Stimulated activated CD8-positive, alpha-beta memory T cell treated with anti-CD3 and anti-CD28 coated beads, Interleukin-7, amount 100 ng/mL, for 48 hours (primary cell): ENCODE data around the gene ANKRD13D.

Source experiments
- DNase-seq, 2 donors: peaks; one replicate each; pipeline ENCODE4 v3.0.0-alpha.2; 2020; ENCODE audit warnings: low read depth in 1 of 2; ENCODE audit errors: extremely low read depth in 1 of 2

Gene ANKRD13D

DNA sequence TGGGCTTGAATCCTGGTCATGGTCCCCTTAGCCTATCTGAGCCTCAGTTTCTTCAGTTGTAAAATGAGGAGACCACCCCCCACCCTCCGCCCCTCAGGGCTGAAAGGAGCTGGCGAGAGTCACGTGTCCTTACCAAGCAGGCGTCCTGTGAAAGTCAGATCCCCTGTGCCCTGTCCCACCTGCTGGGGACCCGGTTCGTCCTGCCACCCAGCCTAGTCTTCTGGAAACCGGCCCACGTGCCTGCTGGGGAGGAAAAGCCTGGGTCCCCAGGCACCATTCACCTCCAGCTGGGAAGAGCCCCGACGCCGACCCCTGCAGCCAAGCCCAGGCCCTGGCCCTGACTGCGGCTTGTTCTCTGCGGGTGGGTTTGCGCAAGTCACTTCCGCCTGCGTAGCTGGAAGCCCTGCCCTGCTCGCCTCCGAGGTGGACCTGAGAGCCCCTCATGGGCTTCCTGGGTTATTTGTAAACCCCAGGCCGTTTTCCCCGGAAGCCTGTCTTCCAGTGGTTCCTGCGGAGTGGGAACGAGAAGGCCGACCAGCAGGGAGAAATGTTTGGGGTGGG is 13.5 kb downstream of the ANKRD13D start:
- DNase-seq = no peak

DNA sequence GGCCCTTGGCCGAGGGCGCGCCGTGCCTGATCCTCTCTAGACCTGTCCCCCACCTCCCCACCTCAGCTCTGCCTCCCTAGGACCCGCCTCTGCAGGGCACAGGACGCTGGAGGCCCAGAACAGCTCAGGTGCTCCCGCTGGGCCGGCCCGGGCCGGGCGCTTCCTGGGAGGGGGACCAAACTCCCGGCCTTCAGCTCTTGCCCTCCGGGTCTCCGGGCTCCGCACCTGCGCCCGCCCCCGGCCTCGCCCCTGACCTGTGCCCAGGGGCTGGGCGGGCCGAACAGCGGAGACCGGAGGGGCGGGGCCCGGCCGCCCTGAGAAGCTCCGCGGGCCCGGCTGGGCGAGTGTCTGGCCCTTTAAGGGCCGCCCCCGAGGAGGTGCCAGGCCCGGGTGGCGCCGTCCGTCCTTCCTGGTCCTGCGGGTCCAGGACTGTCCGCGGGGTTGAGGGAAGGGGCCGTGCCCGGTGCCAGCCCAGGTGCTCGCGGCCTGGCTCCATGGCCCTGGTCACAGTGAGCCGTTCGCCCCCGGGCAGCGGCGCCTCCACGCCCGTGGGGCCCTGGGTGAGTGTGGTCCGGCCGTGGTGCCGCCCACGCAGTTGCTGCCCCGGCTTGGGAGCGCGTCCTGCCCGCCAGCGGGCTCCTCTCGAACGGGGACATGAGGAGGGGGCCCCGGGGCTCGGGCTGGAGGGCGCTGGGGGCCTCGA is 14.2 kb downstream of the ANKRD13D start, which contains the start of gene SSH3:
Gene SSH3 (plus strand): TSS at position 399 of the 703 bp plus-strand sequence. CDS start 96 bp downstream, at position 495.
- DNase-seq = no peak

DNA sequence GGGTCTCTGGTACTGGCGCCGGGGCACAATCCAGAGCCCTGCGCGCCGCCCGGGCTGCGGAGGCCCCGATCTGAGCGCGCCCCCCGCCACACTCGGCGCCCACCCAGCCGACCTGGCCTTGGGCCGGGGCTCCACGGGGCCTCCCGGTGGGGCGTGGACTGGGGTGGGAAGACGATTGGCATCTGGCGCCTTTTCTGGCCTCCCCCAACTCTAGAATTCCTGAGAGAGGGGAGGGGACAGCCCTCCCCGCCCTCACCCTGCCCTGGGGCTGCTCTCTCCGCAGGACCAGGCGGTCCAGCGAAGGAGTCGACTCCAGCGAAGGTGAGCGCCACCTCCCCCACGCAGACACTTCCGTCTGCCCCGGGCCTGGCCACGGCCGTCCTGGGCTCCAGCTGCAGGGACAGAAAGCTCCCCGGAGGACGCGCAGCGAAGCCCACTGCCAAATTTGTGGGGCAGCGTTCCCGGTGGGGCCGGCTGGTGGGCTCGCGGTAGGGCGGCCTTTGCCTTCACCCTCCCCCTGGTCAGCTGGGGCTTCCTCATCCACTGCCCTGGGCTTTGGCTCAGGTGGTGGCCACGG is 14.8 kb downstream of the ANKRD13D start:
- no peak for DNase-seq

DNA sequence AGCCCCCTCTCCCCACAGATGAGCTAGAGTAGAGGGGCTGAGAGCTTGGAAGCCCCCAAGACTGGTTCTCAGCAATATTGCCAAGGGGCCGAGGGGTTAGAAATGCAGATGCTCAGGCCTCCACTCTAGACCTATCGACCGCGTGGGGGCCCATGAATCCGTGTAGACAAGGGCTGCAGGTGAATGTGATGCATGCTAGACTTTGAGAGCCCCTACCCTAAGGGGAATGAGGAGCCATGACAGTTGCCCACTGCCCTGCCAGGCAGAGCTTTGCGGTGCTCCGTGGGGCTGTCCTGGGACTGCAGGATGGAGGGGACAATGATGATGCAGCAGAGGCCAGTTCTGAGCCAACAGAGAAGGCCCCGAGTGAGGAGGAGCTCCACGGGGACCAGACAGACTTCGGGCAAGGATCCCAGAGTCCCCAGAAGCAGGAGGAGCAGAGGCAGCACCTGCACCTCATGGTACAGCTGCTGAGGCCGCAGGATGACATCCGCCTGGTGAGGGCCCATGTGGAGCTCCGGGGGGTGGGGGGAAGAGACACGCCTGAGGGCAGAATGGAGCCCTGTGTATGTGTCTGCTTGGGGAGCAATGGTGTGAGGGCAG is 15.5 kb downstream of the ANKRD13D start:
- DNase-seq = no peak

DNA sequence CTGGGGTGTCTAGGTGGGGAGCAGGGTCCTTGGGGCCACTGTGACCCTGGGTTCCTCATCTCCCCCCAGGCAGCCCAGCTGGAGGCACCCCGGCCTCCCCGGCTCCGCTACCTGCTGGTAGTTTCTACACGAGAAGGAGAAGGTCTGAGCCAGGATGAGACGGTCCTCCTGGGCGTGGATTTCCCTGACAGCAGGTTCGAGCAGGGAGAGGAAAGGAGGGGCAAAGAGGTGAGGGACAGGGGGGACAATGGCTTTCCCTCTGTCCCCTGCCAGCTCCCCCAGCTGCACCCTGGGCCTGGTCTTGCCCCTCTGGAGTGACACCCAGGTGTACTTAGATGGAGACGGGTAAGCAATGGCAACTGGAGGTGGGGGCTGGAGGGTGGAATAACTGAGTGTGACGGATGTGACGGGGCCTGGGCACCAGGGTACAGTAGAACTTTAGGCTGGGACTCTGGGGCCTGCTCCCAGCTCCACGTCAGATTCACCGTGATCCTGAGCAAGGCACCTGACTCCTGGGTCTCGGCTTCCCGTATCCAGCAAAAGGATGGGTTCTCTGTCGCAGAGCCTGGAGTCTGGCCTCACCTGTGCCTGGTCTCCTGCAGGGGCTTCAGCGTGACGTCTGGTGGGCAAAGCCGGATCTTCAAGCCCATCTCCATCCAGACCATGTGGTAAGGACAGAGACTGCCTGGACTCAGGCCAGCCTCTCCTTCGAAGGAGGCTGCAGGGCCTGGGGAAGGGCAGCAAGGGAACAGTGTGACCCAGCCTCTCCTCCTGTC is 17.9 kb downstream of the ANKRD13D start:
- no peak for DNase-seq

DNA sequence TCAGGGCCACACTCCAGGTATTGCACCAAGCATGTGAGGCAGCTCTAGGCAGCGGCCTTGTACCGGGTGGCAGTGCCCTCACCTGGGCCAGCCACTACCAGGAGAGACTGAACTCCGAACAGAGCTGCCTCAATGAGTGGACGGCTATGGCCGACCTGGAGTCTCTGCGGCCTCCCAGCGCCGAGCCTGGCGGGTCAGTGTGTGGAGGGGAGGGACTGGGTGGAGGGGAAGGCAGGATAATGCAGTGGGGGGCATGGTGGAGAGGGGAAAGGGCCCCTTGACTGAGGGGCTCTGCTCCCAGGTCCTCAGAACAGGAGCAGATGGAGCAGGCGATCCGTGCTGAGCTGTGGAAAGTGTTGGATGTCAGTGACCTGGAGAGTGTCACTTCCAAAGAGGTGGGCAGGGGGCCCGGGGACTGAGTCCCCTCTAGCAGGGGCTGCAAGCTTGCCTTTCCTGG is 18.5 kb downstream of the ANKRD13D start:
- no peak for DNase-seq

DNA sequence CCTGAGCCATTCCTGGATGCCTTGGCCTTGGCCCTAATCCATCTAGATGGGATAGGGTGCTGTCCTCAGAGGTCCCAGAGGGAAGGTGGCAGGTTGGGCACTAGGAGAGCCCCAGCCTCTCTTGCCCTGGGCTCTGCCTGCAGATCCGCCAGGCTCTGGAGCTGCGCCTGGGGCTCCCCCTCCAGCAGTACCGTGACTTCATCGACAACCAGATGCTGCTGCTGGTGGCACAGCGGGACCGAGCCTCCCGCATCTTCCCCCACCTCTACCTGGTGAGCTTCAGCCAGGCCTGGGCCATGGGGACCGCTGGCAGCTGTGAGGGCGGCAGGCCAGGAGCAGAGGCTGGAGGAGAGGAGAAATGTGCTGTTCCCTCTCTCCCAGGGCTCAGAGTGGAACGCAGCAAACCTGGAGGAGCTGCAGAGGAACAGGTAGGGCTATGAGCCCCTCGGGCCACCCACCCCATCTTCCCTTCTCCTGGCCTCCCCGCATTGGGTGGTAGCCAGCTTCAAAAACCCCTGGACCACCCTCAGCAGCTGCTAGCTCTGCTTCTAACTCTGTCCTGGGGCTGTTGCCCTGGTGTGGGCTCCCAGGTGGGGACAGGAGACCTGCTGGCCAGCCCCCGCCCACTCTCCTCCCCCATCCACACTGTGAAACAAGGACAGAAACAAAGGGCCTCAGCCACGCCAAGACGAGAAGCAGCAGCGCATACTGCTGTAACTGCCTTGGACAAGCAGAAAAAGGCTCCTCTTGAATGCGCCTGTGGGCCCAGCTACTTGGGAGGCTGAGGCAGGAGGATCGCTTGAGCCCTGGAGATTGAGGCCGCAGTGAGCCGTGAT is 19.1 kb downstream of the ANKRD13D start:
- DNase-seq = no peak

DNA sequence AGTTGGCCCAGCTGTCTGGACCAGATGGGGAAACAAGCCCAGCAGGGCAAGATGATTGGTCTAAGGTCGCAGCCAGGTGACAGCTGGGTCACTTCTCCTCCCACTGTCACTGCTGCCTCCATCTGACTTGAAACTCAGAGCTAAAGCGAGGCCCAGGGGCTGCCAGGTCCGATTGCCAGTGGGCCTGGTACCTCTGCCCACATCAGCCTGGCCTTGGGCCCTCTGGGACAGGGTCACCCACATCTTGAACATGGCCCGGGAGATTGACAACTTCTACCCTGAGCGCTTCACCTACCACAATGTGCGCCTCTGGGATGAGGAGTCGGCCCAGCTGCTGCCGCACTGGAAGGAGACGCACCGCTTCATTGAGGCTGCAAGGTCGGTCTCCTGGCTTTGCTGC is 20.1 kb downstream of the ANKRD13D start:
- DNase-seq = no peak

DNA sequence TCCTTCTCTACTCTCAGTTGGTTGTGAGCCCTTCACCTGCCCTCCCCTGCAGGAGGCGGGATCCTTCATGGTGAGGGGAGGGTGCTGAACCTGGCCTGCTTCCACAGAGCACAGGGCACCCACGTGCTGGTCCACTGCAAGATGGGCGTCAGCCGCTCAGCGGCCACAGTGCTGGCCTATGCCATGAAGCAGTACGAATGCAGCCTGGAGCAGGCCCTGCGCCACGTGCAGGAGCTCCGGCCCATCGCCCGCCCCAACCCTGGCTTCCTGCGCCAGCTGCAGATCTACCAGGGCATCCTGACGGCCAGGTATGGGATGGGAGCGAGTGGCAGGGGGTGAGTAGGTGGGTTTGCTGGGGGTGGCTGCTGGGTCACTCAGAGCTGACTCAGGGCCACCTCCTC is 20.6 kb downstream of the ANKRD13D start:
- no peak for DNase-seq

DNA sequence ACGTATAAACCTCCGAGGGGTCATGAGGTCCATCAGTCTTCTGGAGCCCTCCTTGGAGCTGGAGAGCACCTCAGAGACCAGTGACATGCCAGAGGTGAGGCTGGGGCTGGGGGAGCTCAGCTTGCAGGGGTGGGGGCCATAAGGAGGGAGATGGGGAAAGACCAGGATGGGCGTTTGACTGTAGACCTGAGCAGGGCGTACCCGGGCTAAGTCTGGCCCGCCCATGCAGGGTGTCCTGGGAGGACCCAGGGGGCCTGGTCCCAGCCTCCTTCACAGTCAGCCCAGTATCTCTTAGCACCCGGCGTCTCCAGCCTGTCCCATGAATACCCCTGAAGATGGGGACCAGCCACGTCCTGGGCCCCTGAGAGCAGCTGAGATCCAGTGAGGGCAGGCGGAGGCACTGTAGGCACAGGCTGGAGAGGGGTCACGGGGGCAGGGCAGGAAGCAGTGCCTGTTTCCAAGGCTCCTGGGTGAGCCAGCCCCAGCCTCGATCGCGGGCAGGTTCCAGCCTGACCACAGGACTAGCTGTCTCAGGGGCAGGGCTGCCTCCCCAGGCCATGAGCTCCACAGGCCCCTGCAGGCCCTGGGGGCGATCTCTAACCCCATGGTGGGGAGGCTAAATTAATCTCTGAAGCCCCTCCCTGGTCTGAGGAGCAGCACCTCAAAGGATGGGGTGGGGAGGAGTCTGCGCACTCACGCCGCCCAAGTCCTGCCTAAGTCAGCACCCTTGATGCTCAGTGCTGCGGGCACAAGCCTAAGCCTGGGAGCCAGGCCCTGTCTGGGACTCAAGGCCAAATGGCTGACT is 21.3 kb downstream of the ANKRD13D start:
- no peak for DNase-seq

DNA sequence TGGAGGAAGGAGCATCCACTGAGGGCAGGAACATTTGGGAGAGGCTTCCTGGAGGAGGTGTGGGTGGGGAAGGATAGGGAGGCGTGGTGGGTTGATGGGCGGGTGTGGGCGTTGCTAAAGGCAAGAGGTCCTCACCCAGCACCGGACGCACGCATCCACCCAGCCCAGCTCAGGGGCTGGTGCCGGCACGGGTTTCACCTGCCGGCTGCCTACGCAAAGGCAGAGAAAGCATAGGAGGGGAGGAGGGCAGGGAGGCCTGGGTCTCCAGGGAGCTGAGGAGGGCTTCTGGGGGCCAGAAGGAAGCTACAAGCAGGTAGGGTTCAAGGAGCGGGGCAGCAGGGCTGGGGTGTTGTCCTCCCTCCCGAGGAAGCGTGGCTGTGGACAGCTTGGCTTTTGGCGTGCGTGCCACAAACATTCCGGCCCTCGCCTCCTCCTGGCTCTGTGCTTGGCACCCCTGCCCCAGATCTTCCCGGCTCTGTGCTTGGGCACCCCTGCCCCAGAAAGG is 22.0 kb downstream of the ANKRD13D start:
- no peak for DNase-seq

DNA sequence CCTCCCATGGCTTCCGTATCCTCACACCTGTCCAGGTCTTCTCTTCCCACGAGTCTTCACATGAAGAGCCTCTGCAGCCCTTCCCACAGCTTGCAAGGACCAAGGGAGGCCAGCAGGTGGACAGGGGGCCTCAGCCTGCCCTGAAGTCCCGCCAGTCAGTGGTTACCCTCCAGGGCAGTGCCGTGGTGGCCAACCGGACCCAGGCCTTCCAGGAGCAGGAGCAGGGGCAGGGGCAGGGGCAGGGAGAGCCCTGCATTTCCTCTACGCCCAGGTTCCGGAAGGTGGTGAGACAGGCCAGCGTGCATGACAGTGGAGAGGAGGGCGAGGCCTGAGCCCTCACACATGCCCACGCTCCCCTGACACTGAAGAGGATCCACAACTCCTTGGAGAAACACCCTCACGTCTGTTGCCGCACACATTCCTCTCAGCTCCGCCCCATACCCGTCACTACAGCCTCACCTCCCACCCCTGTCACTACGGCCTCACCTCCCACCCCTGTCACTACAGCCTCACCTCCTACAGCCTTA is 22.5 kb downstream of the ANKRD13D start:
- DNase-seq = no peak

DNA sequence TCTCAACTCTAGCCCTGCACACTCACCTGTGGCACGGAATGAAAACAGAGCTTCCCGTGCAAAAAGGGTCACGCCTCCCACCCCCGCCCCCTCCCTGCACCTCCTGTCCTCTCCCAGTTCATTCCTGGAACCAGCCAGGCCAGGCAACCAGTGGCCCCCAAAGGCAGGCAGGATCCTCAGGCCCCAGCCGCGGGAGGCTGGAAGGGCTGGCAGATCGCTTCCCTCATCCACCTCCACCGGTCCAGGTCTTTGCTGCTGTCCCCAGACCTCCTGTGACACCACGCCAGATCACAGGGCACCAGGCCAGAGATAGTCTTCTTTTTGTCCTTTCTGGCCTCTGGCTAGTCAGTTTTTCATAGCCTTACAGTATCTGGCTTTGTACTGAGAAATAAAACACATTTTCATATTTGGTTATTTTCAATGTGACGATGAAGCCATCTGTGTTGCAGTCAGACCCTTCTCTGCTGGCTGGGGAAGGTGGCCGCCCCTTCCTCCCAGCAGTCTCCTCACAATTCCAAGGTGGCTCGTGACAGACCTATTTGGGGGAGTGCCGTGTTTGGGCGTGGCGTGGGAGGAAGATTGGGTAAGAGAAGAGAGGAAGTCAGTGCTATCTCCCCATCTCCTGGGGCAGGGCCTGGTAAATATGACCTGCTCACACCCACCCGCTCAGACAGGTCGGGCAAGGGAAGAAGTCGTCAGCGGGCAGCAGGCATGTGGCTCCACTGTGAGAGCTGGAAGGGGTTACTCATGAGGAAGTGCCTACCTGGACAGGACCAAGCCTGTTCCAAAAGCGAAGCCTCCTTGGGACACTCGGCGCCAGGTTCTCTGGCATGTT is 23.3 kb downstream of the ANKRD13D start:
- DNase-seq = peak in 1 of 2 donors; percentile 32

DNA sequence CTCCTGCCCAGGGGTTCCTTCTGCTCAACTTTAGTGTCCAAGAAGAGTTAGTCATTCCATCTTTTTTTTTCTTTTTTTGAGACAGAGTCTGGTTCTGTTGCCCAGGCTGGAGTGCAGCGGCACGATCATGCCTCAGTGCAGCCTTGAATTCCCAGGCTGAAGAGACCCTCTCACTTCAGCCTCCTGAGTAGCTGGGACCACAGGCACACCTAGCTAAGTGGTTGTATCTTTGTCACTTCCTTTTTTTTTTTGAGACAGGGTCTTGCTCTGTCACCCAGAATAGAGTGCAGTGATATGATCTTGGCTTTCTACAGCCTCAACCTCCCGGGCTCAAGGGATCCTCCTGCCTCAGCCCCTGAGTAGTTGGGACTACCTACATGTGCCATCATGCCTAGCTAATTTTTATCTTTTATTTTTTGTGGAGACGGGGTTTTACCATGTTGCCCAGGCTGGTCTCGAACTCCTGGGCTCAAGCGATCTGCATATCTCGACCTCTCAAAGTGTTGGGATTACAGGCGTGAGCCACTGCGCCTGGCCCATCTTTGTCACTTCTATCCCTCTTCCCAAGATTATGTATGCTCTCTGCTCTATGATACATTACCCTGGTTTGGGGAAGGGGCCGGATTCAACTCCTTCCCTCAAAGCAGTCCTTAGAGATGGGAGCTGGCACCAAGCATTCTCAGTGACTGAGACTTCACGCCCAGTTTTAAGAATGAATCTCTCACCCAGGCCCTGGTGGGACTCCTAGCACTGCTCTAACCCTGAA is 24.2 kb downstream of the ANKRD13D start:
- no peak for DNase-seq

DNA sequence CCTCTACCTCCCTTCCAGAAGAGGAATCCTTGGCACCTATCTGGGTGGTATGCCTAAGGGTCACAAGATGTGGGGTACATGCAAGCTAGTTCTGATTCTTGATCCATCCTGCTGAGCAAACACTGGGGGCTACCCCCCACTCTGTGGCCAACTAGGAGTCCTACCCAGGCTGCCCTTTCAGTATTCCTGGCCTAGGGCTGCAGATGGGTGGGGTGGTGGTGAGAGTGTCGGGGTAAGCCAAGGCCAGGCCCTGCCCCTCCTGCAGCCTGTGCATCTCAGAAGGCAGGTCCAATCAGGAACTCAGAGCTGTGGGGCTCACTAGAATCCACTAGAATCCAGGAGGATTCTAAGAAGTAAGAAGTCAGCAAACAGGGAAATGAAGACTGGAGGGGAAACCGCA is 25.1 kb downstream of the ANKRD13D start:
- DNase-seq = no peak

DNA sequence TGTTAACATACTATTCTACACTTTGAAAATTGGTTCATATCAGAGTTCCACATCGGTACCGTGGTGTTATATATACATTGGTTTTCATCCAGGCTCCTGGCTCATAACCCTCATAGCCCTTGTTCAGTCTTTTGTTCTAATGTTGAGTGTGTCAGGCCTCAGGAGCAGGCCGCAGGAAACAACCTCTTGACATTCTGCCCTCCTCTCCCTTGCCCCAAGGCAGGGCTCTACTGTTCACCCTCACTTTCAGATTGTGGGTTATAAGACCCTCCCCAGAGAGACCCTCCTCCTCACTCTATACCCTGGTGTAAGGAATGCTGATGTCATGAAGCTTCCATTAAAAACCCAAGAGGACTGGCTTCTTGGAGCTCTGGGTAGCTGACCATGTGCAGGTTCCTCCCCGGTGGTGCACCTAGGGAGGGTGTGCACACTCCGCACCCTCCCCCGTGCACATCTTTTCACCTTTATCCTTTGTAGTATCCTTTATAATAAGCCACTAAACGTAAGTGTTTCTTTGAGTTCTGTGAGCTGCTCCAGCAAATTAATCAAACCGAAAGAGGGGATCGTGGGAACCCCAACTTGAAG is 26.3 kb downstream of the ANKRD13D start:
- no peak for DNase-seq

DNA sequence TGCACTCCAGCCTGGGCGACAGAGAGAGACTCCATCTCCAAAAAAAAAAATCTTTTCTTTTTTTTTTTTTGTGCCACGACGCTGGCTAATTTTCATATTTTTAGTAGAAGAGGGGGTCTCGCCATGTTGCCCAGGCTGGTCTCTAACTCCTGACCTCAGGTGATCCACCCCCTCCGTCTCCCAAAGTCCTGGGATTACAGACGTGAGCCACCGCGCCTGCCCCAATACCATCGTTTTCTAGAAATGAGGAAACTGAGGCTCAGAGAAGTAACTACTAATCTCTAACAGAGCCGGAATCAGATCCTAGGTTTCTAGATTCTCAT is 27.7 kb downstream of the ANKRD13D start:
- DNase-seq = no peak
